ENCODE data around the gene BICD1.

The BICD1 gene

DNA sequence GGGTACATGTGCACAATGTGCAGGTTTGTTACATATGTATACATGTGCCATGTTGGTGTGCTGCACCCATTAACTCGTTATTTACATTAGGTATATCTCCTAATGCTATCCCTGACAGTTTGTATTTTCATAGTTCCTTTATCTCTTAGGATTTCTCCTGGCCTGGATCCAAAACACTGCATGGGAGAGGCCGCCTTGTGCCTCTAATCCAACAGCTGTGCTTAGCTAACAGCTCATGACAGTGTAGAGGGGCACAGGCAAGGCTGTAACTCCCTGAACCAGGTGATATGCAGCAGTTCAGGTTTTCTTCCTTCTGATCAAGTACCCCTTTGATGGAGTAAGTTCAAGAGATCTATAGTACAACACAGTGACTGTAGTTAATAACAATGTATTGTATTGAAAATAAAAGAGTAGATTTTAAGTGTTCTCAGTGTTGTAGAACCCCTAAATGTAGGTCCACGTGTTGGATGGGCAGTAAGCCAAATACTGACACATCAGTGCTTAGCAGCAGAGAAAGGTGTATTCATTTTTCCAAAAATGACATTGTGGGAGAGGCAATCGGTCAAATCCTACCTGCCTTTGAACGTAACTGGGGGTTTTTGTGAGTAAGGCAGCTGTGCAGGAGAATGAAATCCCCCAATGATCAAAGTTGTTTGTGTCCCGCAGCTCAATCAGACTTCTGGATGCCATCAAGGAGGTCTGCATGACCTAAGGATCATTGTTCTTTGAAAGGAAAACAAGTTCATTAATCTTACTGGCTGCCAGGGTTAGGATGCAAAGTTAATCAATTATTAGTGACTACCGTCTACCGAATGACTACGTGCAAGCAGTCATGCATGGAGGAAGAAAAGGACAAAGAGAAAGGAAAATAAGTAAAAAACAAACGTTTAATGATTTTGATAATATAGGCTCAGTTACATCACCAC is 203.4 kb downstream of the BICD1 start:
- in situ Hi-C loops (cut with MboI; ENCODE audit: low sequenced_read_pairs) = loop anchor here (10.0 kb wide), 2 partner anchors 655 to 905 kb away; partner anchors contain the start of gene ETFBKMT

DNA sequence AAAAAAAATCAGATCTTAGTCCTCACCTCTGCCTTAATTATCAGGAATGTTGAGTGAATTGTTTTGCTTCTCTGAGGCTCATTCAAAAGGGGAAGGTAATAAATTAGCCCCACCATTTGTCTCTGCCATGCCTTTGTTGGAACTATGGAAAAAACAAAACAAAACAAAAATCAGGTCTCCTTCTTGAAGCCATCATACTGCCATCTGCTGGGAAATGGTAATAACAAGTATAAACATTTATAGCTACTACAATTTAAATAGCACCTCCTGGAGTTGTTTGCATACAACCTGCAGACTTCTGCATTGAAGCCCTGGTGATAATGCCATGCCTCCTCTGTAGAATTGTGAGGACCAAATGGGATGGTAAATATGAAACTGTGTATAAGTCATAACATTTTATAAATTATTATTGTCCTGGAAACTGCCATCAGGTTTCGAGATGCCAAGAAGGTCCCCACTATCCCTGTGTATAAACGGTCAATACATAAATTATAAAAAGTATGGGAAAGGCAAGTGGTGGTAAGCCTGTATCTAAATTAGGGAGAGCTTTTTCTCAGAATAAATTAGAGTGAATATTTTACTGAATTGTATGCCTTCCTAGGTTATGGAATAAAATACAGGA is 205.5 kb downstream of the BICD1 start:
- in situ Hi-C loops (cut with MboI; ENCODE audit: low sequenced_read_pairs) = no loop called here

DNA sequence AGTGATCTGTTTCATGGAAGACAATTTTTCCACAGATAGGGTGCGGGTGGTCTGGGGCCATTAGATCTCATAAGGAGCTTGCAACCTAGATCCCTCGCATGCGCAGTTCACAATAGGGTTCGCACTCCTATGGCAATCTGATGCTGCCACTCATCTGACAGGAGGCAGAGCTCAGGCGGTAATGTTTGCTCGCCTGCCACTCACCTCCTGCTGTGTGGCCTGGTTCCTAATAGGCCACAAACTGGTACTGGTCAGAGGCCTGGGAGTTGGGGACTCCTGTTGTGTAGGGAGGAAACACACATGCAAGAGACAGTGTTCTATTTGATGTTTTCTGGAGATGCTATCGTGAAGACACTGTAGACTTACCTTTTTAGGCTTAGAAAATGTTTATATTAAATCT is 215.7 kb downstream of the BICD1 start:
- in situ Hi-C loops (cut with MboI; ENCODE audit: low sequenced_read_pairs) = no loop called here

DNA sequence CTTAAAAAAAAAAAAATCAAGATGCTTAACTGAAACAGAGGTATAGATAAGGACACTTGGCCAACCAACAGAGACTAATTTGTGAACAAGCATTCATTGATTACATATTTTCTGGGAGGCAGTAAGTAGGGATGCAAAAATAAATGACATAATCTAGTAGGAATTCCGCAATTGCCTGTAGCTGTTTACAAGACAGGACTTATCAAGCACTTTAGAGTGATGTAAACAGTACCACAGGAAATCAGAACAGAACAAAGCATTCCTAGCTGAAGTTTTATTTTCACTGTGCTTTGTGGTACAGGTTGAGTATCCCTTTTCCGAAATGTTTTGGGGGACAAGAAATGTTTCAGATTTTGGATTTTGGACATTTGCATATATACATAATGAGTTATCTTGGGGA is 224.5 kb downstream of the BICD1 start:
- in situ Hi-C loops (cut with MboI; ENCODE audit: low sequenced_read_pairs) = no loop called here

DNA sequence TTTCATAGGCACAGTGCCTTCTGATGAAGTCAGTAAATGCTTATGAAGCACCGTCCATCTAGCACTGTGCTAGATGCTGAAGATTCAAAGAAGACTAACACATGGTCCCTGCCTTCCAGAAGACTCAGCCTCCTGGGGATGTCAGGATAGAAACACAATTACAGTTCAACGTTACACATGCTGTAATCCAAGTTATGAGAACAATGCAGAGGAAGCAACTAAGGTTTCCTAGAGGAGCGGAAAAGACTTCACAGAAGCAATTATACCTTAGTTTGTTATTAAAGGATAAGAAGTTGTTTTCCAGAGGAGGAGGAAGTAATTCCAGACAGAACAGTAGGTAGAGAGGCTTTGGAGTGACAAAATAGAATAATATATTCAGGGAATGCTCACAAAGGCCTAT is 225.8 kb downstream of the BICD1 start:
- in situ Hi-C loops (cut with MboI; ENCODE audit: low sequenced_read_pairs) = no loop called here

DNA sequence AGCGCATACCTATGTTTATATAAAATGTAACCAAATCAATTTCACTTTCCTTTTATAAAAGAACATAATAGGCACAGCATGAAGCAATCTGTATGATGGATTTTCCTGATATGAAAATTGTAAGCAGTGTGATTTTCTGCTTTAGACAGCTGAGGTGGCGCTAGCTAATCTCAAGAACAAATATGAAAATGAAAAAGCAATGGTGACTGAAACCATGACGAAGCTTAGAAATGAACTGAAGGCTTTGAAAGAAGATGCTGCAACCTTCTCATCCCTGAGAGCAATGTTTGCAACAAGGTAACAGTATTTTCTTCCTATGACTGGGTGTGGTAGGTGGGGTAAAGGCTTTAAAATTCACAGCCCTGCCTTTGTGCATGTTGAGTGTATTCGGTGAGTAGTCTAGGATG is 227.7 kb downstream of the BICD1 start:
- in situ Hi-C loops (cut with MboI; ENCODE audit: low sequenced_read_pairs) = no loop called here

DNA sequence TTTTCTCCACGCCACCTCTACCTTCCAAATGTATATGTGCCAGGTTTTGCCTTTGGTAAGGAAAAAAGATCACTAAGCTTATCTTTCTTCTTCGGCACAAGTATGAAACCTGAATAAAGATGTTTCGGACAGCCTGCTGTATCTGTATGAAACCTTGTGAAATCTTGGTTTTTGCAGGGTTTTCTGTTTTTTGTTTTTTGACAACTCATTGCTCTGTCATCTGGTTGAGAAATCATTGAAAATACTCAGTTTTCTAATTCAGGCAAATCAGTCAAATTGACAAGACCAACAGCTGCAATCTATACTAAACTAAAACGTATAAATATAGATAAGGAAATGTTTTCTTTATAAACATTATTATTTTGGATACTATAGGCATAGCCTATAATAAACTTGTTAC is 229.6 kb downstream of the BICD1 start:
- in situ Hi-C loops (cut with MboI; ENCODE audit: low sequenced_read_pairs) = no loop called here

DNA sequence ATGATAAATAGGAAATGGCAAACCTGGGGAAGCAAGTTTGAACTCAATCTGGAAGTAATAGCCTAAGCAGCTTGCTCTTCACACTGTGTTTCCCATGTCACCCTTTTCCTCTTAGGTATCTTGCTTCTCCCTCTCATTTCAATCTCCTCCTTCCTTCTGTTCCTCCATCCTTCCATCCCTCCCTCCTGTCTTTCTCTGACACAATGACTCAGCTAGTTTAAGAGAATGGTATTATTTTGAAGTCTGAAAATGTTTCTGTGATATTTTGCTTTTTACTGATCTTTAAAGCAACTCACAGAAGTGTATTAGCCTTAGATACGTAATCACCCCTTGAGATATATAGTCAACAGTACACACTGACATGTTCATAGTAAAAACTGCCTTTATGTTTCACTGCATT is 236.8 kb downstream of the BICD1 start:
- in situ Hi-C loops (cut with MboI; ENCODE audit: low sequenced_read_pairs) = no loop called here

DNA sequence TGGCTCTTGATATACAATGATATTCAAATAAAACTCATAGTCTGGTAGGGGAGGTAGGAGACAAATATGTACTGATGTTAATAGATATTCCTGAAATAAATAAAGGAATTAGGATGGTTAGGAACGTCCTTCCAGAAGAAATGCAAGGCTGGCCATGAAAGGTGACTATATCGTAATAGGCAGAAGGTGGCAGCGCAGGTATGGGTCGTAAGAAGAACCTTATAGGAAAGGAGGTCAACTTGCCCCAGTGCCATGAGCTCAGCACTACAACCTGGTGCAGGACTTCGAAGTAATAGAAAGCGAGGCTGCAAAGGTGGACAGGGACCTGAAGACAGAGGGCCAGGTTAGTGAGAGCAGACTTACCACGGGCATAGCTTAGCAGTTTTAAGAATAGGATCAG is 237.4 kb downstream of the BICD1 start:
- in situ Hi-C loops (cut with MboI; ENCODE audit: low sequenced_read_pairs) = no loop called here

DNA sequence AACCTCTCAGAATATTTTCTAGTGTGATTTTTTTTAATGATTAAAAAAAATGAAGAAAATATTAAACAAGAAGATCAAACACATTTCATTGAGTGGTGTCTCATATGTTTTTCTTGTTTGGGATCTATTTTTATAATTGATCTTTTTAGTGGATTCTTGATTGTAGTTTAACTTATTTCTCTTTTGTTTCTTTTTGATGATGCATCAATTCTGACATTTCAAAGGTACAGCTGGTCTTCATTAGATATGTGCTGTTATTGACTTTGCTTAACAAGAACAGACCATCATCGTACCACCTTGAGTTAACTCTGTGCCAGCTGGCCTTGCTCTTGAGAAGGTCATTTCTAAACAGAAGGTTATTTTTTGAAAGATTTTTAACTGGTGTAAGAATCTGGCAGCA is 246.9 kb downstream of the BICD1 start:
- in situ Hi-C loops (cut with MboI; ENCODE audit: low sequenced_read_pairs) = no loop called here

DNA sequence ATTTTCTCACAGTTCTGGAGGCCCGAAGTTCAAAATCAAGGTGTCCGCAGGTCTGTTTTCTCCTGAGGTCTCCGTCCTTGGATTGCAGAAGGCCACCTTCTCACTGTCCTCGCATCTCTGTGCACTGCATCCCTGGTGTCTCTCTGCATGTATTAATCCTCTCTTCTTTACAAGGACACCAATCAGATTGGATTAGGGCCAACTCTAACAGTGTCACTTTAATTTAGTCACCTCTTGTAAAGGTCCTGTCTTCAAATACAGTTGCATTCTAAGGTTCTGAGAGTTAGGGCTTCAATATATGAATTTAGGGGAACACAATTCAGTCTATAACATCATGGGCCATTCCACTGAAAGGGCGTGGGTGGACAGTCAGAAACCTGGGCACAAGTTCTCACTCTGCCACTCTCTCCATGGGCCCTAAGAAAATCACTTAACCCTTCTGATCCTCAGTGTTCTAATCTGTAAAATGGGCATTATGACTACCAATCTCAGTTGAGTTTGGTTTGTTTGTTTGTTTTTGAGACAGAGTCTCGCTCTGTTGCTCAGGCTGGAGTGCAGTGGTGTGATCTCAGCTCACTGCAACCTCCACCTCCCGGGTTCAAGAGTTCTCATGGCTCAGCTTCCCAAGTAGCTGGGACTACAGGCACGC is 251.1 kb downstream of the BICD1 start:
- in situ Hi-C loops (cut with MboI; ENCODE audit: low sequenced_read_pairs) = no loop called here

DNA sequence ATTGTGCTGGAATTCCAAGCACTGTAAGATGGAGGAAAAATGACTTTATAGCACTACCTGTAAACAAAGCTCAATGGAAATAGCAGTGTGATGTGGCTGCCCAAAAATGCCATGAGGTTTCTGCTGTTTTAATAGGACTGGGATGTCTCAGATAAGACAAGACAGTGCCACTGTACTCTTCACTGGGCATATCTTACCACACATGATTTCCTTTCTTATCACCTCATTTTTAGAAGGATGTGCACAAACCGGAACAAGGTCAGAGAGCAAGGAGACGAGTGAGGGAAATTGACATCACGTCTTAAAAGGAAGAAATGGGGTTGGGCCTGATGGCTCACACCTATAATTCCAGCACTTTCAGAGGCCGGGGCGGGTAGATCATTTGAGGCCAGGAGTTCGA is 254.3 kb downstream of the BICD1 start:
- in situ Hi-C loops (cut with MboI; ENCODE audit: low sequenced_read_pairs) = loop anchor here (10.0 kb wide), 1 partner anchor 314 kb away; the partner anchor contains the start of gene DNM1L

DNA sequence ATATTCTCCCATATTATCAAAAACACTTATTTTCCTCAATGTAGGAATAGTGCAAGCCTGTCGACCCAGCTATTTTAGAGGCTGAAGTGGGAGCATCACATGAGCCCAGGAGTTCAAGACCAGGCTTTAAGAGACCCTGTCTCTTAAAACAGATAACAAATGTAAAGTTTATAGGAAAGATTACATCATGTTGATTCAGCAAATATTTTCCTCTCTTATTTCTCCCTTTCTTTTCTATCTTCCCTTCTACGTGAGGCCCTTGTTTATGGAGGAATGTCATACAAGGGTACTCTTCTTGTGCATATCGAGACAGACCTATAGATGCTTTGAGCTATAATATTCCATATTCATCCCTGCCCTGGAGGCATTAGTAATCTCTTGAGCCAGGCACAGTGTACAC is 256.2 kb downstream of the BICD1 start:
- in situ Hi-C loops (cut with MboI; ENCODE audit: low sequenced_read_pairs) = loop anchor here (10.0 kb wide), 1 partner anchor 312 kb away; the partner anchor contains the start of gene DNM1L

DNA sequence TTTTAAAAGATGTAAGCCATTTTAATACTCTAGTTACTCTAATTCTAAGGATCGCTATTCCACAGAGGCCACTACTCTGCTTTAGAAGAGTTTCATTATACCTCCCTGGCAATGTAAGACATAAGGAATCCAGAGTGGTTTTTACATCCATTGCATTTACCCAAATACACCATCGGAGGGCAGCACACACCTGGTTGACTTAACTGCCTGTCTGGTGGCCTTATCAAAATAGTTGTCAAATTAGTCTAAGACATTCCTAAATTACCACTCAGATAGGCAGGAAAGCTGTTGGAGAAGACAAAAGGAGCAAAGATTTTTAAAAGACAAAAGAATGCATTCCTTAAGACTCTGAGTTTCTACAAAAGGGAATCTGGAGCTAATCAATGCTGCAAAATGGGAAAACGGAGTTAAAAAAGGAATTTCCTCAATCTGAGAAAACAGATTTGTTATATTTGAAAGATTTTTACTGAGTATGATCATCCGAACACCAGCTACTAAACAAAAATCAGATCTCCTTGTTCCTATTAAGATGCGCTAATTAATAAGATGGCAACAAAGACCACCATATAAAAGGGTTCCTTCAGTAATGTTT is 258.9 kb downstream of the BICD1 start:
- in situ Hi-C loops (cut with MboI; ENCODE audit: low sequenced_read_pairs) = loop anchor here (10.0 kb wide), 1 partner anchor 309 kb away; the partner anchor contains the start of gene DNM1L

DNA sequence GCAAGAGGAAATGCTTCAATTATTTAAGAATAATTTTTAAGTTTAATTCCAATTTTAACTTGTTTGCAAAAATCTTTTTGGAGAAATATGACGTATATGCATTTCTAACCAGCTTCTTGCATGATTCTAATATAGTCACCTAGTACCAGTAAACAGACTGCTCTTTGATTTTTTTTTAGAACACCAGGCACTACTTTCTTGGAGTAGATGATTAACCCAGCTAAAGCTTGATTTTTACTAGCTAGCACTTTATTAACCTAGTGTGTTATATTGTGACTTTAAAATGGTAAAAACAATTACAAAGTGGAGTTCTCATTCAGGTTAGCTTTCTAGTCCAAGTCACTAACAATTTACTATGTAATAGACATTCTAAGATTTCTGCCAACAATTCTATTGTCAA is 260.1 kb downstream of the BICD1 start:
- in situ Hi-C loops (cut with MboI; ENCODE audit: low sequenced_read_pairs) = loop anchor here (10.0 kb wide), 1 partner anchor 308 kb away; the partner anchor contains the start of gene DNM1L

DNA sequence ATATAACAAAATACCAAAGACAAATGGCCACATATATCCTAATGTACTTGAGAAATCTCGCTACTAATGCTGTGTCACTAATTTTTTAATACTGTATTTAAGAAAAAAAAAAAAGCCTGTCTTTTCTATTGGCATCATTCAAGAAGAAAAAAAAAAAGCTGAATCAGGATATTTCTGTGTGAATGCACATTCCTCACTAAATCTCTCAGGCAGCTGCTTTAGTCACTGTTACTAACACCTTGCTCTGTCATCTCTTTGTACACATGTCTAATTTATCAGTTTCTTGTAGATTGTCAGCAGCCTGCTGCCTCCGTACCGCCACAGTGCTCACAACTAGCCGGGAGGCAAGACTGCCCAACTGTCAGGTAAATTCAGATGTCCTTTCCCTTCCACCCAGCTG is 260.7 kb downstream of the BICD1 start:
- in situ Hi-C loops (cut with MboI; ENCODE audit: low sequenced_read_pairs) = loop anchor here (10.0 kb wide), 1 partner anchor 307 kb away; the partner anchor contains the start of gene DNM1L

DNA sequence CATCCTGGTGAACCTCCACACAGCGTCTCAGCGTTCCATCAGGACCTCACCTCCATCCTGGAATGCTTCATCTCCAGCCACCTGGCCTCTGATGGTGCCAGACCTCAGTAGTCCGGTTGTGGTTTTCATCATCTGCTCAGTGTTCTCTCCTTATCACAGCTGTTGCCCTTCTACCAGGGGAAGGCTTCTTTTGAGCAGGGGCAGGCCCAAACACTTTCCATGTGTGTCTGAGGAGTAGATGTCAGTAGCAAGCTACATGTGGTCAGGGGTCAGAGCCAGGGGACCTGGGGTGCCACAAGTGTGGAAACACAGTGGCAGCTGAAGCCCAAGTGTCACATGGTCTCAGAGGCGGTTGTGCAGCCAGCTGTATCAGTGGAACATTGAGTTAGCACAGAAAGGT is 262.6 kb downstream of the BICD1 start:
- in situ Hi-C loops (cut with MboI; ENCODE audit: low sequenced_read_pairs) = loop anchor here (10.0 kb wide), 1 partner anchor 306 kb away; the partner anchor contains the start of gene DNM1L

DNA sequence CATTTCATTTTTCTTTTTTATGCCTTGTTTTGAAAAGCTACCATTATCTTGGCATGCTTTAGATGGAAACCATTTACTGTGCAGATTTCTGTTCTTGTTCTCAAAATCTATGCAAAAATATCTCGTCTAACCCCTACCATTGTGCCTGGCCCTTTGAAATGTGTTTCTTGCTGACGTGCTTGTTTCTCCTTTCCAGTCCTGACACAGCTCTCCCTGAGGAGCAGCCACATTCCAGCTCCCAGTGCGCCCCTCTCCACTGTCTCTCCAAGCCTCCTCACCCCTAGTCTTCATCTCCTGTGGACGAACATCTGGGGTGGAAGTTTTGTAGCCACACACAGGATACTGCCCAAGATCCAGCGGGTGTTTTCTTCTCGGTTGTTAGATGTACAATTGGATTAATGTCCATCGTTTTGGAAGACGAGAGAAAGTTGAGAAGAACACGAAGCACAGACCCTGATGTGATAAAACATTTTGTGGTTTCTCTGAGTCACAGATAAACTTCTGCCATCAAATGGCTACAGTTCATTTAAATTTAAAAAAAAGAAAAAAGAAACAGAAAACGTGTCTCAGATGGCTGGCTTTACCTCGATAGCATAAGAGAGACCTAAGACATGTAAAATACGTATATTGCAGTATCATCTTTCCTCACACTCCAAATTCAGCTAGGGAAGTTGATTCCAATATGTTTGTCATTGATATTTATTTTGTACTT is 270.9 kb downstream of the BICD1 start:
- in situ Hi-C loops (cut with MboI; ENCODE audit: low sequenced_read_pairs) = no loop called here

DNA sequence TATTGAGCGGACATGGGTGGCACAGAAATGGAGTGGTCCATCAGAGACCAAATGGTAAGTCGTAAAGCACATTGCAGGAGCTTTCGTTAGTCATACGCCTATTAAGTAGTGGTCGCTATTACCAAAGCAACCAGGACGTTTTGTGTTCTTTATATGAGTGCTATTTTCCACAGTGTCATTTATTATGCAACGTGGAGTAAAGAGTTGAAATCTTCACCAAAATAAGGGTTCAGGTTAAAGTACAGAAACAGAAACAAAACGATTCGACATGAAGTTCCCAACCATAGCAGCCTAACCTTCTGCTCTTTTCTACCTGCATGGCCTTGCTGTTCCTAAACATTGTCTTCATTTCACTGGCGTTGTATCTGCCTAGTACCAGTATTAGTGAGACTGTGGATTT is 272.6 kb downstream of the BICD1 start:
- in situ Hi-C loops (cut with MboI; ENCODE audit: low sequenced_read_pairs) = no loop called here

DNA sequence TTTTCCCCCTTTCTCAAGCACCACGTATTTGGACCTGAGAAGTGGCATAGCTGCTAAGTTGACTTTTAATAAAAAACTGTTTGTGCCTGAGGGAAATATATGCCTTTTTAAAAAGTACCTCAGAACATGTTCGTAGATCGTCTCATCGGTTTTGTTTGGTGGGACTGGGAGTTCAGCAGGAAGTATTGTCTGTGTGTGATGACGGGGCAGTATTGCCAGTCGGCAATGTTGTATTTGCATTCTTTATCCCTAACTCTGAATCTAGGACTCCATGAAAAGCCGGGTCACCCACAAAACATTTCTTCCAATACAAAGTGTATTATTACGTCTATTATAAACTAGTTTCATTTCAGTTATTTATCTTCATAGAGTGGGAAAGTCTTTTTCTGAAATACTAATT is 273.0 kb downstream of the BICD1 start:
- in situ Hi-C loops (cut with MboI; ENCODE audit: low sequenced_read_pairs) = no loop called here

Data from HL-60/S4 (cell line).